C4-2B (cell line): ENCODE data around the gene PPP1R13L.

Experiments
- H3K27ac ChIP-seq: fragments of 450-650 bp; 2 replicates; pipeline ENCODE4 v1.5.1; 2017
- CTCF ChIP-seq: fragments of 450-650 bp; conservative IDR thresholded peaks from 2 replicates; pipeline ENCODE4 v1.5.1; 2017; ENCODE audit warnings: mild to moderate bottlenecking
- ZFX ChIP-seq: fragments of 450-650 bp; IDR thresholded peaks from 2 replicates; pipeline ENCODE4 v1.6.1; 2017

The PPP1R13L gene

GRCh38 chr19:45391871-45392665 is 12.8 kb downstream of the PPP1R13L start:
- no peak for TF ChIP-seq CTCF
- no peak overlapping the region for H3K27ac ChIP-seq

- TF ChIP-seq ZFX (no peak), CTCF (no peak)
- H3K27ac ChIP-seq: no peak overlapping the region
Measured at GRCh38 chr19:45391346-45391745, 13.5 kb downstream of the PPP1R13L start.

- no peak overlapping the region for H3K27ac ChIP-seq
- TF ChIP-seq CTCF (no peak), ZFX (no peak)
Measured at GRCh38 chr19:45385392-45386221, 19.3 kb downstream of the PPP1R13L start.

GRCh38 chr19:45382426-45382825 is 22.4 kb downstream of the PPP1R13L start:
- no peak overlapping the region for H3K27ac ChIP-seq
- no peak for TF ChIP-seq ZFX
- no peak for TF ChIP-seq CTCF

- no peak overlapping the region for H3K27ac ChIP-seq
- TF ChIP-seq ZFX: no peak
Measured at GRCh38 chr19:45380107-45380506, 24.8 kb downstream of the PPP1R13L start.

- H3K27ac ChIP-seq: no peak overlapping the region
- TF ChIP-seq ZFX: no peak
- no peak for TF ChIP-seq CTCF
Measured at GRCh38 chr19:45376045-45376724, 28.7 kb downstream of the PPP1R13L start.

- TF ChIP-seq CTCF: no peak
- H3K27ac ChIP-seq: peak within 1 kb of the TSS; percentile 78
Measured at GRCh38 chr19:45370410-45371204, 34.3 kb downstream of the PPP1R13L start, which contains the start of gene ERCC2. TSS of gene ERCC2 (minus strand) at chr19:45370573. CDS start at chr19:45370540, 33 bp downstream.
